ENCODE measurements around the gene RGL4.
"Not testable (repeated sequence)": the region's sequence is repeated elsewhere in the genome, so short reads cannot be mapped to it uniquely, and the experiment has no call there.

Gene RGL4

GRCh38 chr22:23655891-23656475, 34.8 kb upstream of the RGL4 start:
- TF ChIP-seq CTCF (IDR thresholded peaks at IDR 0.05; ENCODE audit: low read depth, low read length, missing control alignments), result no peak
- no peak overlapping the region for H3K4me3 ChIP-seq (ENCODE audit: low read depth, low read length)
- DNase-seq, result no peak
- H3K36me3 ChIP-seq (replicated peaks), result no peaks in the 10 kb centered on the region
- in situ Hi-C loops (cut with HindIII; ENCODE audit: low pct_ligation_motif_present, low sequenced_read_pairs), result no loop called here
- H3K27me3 ChIP-seq (replicated peaks), result no peaks in the 10 kb centered on the region
- no peak overlapping the region for H3K27ac ChIP-seq

GRCh38 chr22:23657727-23658126, 33.1 kb upstream of the RGL4 start:
- TF ChIP-seq CTCF (IDR thresholded peaks at IDR 0.05; ENCODE audit: low read depth, low read length, missing control alignments), result no peak

GRCh38 chr22:23660381-23660780, 30.4 kb upstream of the RGL4 start:
- DNase-seq; H3K36me3 ChIP-seq (replicated peaks); H3K27ac ChIP-seq; H3K27me3 ChIP-seq (replicated peaks); H3K4me3 ChIP-seq (ENCODE audit: low read depth, low read length); in situ Hi-C loops (cut with HindIII; ENCODE audit: low pct_ligation_motif_present, low sequenced_read_pairs): not testable (repeated sequence)

More at GRCh38 chr22:23657727-23658126, 33.1 kb upstream of the RGL4 start:
- DNase-seq, result no peak
- no peak overlapping the region for H3K4me3 ChIP-seq (ENCODE audit: low read depth, low read length)
- H3K36me3 ChIP-seq (replicated peaks), result no peaks in the 10 kb centered on the region
- in situ Hi-C loops (cut with HindIII; ENCODE audit: low pct_ligation_motif_present, low sequenced_read_pairs), result no loop called here
- no peak overlapping the region for H3K27ac ChIP-seq
- H3K27me3 ChIP-seq (replicated peaks), result no peaks in the 10 kb centered on the region

- in situ Hi-C loops (cut with HindIII; ENCODE audit: low pct_ligation_motif_present, low sequenced_read_pairs), result no loop called here
- TF ChIP-seq CTCF (IDR thresholded peaks at IDR 0.05; ENCODE audit: low read depth, low read length, missing control alignments), result no peak
Measured at GRCh38 chr22:23670378-23671295, 20.2 kb upstream of the RGL4 start.

GRCh38 chr22:23671387-23671786, 19.4 kb upstream of the RGL4 start:
- H3K4me3 ChIP-seq (ENCODE audit: low read depth, low read length); H3K36me3 ChIP-seq (replicated peaks); DNase-seq; in situ Hi-C loops (cut with HindIII; ENCODE audit: low pct_ligation_motif_present, low sequenced_read_pairs); H3K27ac ChIP-seq; H3K27me3 ChIP-seq (replicated peaks): not testable (repeated sequence)

More at GRCh38 chr22:23670378-23671295, 20.2 kb upstream of the RGL4 start:
- H3K27me3 ChIP-seq (replicated peaks), result no peaks in the 10 kb centered on the region
- H3K36me3 ChIP-seq (replicated peaks), result no peaks in the 10 kb centered on the region
- no peak for DNase-seq
- H3K27ac ChIP-seq, result no peak overlapping the region
- no peak overlapping the region for H3K4me3 ChIP-seq (ENCODE audit: low read depth, low read length)

GRCh38 chr22:23672307-23673049, 18.3 kb upstream of the RGL4 start:
- DNase-seq; H3K36me3 ChIP-seq (replicated peaks); H3K27ac ChIP-seq; H3K27me3 ChIP-seq (replicated peaks); in situ Hi-C loops (cut with HindIII; ENCODE audit: low pct_ligation_motif_present, low sequenced_read_pairs); H3K4me3 ChIP-seq (ENCODE audit: low read depth, low read length): not testable (repeated sequence)

GRCh38 chr22:23673050-23673620, 17.7 kb upstream of the RGL4 start:
- Histone ChIP-seq H3K4me3 (ENCODE audit: low read depth, low read length) (no peak overlapping the region), H3K27me3 (replicated peaks) (no peaks in the 10 kb centered on the region), H3K36me3 (replicated peaks) (no peaks in the 10 kb centered on the region), H3K27ac (no peak overlapping the region)
- TF ChIP-seq CTCF (IDR thresholded peaks at IDR 0.05; ENCODE audit: low read depth, low read length, missing control alignments), result no peak
- no peak for DNase-seq
- in situ Hi-C loops (cut with HindIII; ENCODE audit: low pct_ligation_motif_present, low sequenced_read_pairs), result no loop called here
